Stimulated activated CD4-positive, alpha-beta T cell treated with anti-CD3 and anti-CD28 coated beads, Interleukin-4, amount 100 ng/mL, for 48 hours (primary cell): ENCODE measurements around the gene BICD1.

ENCODE experiments used
- DNase-seq, 2 donors: peaks; one replicate each; pipeline ENCODE4 v3.0.0-alpha.2; 2020; ENCODE audit warnings: low read depth in 2 of 2

BICD1 gene

GRCh38 chr12:32281098-32281497, 174.5 kb downstream of the BICD1 start:
- DNase-seq = no peak

- DNase-seq = no peak
Observed at GRCh38 chr12:32284561-32284960, 177.9 kb downstream of the BICD1 start.

GRCh38 chr12:32285021-32285420, 178.4 kb downstream of the BICD1 start:
- no peak for DNase-seq

GRCh38 chr12:32285489-32285888, 178.8 kb downstream of the BICD1 start:
- DNase-seq = no peak

- DNase-seq = no peak
Observed at GRCh38 chr12:32290411-32290810, 183.8 kb downstream of the BICD1 start.

GRCh38 chr12:32292151-32292550, 185.5 kb downstream of the BICD1 start:
- DNase-seq = no peak

- no peak for DNase-seq
Observed at GRCh38 chr12:32293808-32294419, 187.3 kb downstream of the BICD1 start.

GRCh38 chr12:32296567-32296966, 189.9 kb downstream of the BICD1 start:
- no peak for DNase-seq

- no peak for DNase-seq
Observed at GRCh38 chr12:32298917-32299316, 192.3 kb downstream of the BICD1 start.

- no peak for DNase-seq
Observed at GRCh38 chr12:32301216-32301615, 194.6 kb downstream of the BICD1 start.

- DNase-seq = no peak
Observed at GRCh38 chr12:32302218-32303173, 195.8 kb downstream of the BICD1 start.

- no peak for DNase-seq
Observed at GRCh38 chr12:32303174-32303549, 196.5 kb downstream of the BICD1 start.

- no peak for DNase-seq
Observed at GRCh38 chr12:32305163-32305562, 198.5 kb downstream of the BICD1 start.

- DNase-seq = no peak
Observed at GRCh38 chr12:32307326-32307725, 200.7 kb downstream of the BICD1 start.

- no peak for DNase-seq
Observed at GRCh38 chr12:32309811-32310736, 203.4 kb downstream of the BICD1 start.

GRCh38 chr12:32312049-32312670, 205.5 kb downstream of the BICD1 start:
- DNase-seq = no peak

- no peak for DNase-seq
Observed at GRCh38 chr12:32322354-32322753, 215.7 kb downstream of the BICD1 start.

GRCh38 chr12:32331133-32331532, 224.5 kb downstream of the BICD1 start:
- no peak for DNase-seq

GRCh38 chr12:32332446-32332845, 225.8 kb downstream of the BICD1 start:
- no peak for DNase-seq

- no peak for DNase-seq
Observed at GRCh38 chr12:32334371-32334777, 227.7 kb downstream of the BICD1 start.

GRCh38 chr12:32336261-32336660, 229.6 kb downstream of the BICD1 start:
- DNase-seq = no peak

- DNase-seq = no peak
Observed at GRCh38 chr12:32343496-32343895, 236.8 kb downstream of the BICD1 start.
